ENCODE measurements around the gene RESF1.
A peak's percentile ranks its signal among the peaks of the same experiment; 100 is the strongest.

Gene RESF1

GRCh38 chr12:31989571-31990362 lies 30.6 kb downstream of the RESF1 start:
- Histone ChIP-seq H3K36me3 (ENCODE audit: control insufficient read depth, insufficient read depth, low read length) (peaks cover 68% of the 10 kb centered on the region), H3K4me1 (ENCODE audit: control insufficient read depth, insufficient read depth, low read length, poor library complexity, severe bottlenecking) (peaks cover 6% of the 10 kb centered on the region), H3K27ac (ENCODE audit: low read depth, low read length, severe bottlenecking) (peak overlapping the region; percentile 72), H3K9me3 (ENCODE audit: control insufficient read depth, low read length) (peaks cover 13% of the 10 kb centered on the region), H3K4me3 (ENCODE audit: extremely low read depth, insufficient read depth, low read length, poor library complexity, severe bottlenecking) (no peak overlapping the region)
- 91 to 93% methylated on average over 12 to 15 of the region's 15 CpGs for WGBS, 2 experiments (ENCODE audit: insufficient coverage in 2 of 2)

GRCh38 chr12:31991146-31991545 lies 31.9 kb downstream of the RESF1 start:
- peaks cover 6% of the 10 kb centered on the region for H3K9me3 ChIP-seq (ENCODE audit: control insufficient read depth, low read length)
- WGBS, 2 experiments (ENCODE audit: insufficient coverage in 2 of 2): 80% methylated on average over 1 of the region's 1 CpG; no CpG with 5 or more reads in 1 of the 2 experiments
- H3K27ac ChIP-seq (ENCODE audit: low read depth, low read length, severe bottlenecking): peak overlapping the region; percentile 16
- H3K4me3 ChIP-seq (ENCODE audit: extremely low read depth, insufficient read depth, low read length, poor library complexity, severe bottlenecking): no peak overlapping the region
- peaks cover 69% of the 10 kb centered on the region for H3K36me3 ChIP-seq (ENCODE audit: control insufficient read depth, insufficient read depth, low read length)
- H3K4me1 ChIP-seq (ENCODE audit: control insufficient read depth, insufficient read depth, low read length, poor library complexity, severe bottlenecking): peaks cover 6% of the 10 kb centered on the region

DNA sequence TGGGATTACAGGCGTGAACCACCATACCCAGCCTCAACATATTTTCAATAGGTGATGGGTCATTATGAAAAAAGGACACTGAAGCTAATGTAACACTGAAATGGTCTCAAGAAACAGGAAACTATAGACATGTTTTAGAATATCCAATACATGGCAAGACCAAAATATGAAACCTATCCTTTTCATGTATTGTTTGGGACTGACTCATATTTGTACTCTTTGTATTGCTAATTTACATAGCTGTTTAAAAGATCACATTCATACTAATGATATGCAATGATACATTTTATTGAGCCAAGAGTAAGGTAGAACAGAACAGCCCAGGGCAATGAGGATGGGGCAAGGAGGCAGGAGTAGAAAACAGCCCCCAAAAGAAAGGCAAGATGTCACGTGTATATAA lies 32.6 kb downstream of the RESF1 start:
- Histone ChIP-seq H3K4me1 (ENCODE audit: control insufficient read depth, insufficient read depth, low read length, poor library complexity, severe bottlenecking) (peaks cover 6% of the 10 kb centered on the region), H3K36me3 (ENCODE audit: control insufficient read depth, insufficient read depth, low read length) (peaks cover 76% of the 10 kb centered on the region), H3K9me3 (ENCODE audit: control insufficient read depth, low read length) (peaks cover 6% of the 10 kb centered on the region), H3K4me3 (ENCODE audit: extremely low read depth, insufficient read depth, low read length, poor library complexity, severe bottlenecking) (no peak overlapping the region), H3K27ac (ENCODE audit: low read depth, low read length, severe bottlenecking) (no peak overlapping the region)
- WGBS, 2 experiments (ENCODE audit: insufficient coverage in 2 of 2): no CpG with 5 or more reads among the region's 2 CpGs

DNA sequence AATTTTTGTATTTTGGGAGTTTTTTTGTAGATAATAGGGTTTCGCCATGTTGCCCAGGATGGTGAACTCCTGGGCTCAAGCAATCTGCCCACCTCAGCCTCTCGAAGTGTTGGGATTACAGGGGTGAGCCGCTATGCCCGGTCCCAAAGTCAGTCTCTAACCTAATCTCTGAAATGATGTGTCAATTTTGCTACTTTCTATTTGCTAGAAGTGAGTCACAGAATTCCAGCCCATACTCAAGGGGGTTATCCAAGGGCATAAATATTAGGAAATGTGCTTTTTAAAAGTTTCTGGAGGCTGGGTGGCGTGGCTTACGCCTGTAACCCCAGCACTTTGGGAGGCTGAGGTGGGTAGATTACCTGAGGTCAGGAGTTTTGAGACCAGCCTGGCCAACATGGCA lies 40.5 kb downstream of the RESF1 start:
- H3K4me3 ChIP-seq (ENCODE audit: extremely low read depth, insufficient read depth, low read length, poor library complexity, severe bottlenecking): no peak overlapping the region
- H3K27ac ChIP-seq (ENCODE audit: low read depth, low read length, severe bottlenecking): no peak overlapping the region
- H3K36me3 ChIP-seq (ENCODE audit: control insufficient read depth, insufficient read depth, low read length): peaks cover 67% of the 10 kb centered on the region
- H3K4me1 ChIP-seq (ENCODE audit: control insufficient read depth, insufficient read depth, low read length, poor library complexity, severe bottlenecking): no peaks in the 10 kb centered on the region
- no peaks in the 10 kb centered on the region for H3K9me3 ChIP-seq (ENCODE audit: control insufficient read depth, low read length)
- WGBS, 2 experiments (ENCODE audit: insufficient coverage in 2 of 2): 95 to 98% methylated on average over 6 of the region's 6 CpGs

DNA sequence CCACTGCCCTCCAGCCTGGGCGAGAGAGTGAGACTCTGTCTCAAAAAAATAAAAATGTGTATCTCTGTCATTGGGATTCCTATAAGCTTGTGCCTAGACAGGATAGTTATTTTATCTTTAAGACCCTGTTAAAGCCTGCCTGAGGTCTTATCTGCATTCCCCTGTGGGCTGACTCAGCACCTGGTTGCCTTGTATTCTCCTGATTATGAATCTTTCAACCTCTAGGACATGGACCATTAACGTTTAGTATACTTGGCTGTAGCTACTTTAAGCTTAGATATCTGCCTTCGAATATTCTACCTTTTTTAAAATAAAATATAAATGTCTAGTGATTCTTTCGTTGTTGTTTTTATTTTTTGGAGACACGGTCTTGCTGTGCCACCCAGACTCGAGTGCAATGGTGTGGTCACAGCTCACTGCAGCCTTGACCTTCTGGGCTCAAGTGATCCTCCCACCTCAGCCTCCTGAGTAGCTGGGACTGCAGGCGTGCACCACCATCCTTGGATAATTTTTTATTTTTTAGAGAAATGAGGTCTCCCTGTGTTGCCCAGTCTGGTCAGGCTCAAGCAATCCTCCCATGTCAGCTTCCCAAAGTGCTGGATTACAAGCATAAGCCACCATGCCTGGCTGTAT lies 41.3 kb downstream of the RESF1 start:
- Histone ChIP-seq H3K9me3 (ENCODE audit: control insufficient read depth, low read length) (no peaks in the 10 kb centered on the region), H3K36me3 (ENCODE audit: control insufficient read depth, insufficient read depth, low read length) (peaks cover 59% of the 10 kb centered on the region), H3K4me1 (ENCODE audit: control insufficient read depth, insufficient read depth, low read length, poor library complexity, severe bottlenecking) (no peaks in the 10 kb centered on the region), H3K4me3 (ENCODE audit: extremely low read depth, insufficient read depth, low read length, poor library complexity, severe bottlenecking) (no peak overlapping the region), H3K27ac (ENCODE audit: low read depth, low read length, severe bottlenecking) (no peak overlapping the region)
- 96 to 97% methylated on average over 3 of the region's 7 CpGs for WGBS, 2 experiments (ENCODE audit: insufficient coverage in 2 of 2)

DNA sequence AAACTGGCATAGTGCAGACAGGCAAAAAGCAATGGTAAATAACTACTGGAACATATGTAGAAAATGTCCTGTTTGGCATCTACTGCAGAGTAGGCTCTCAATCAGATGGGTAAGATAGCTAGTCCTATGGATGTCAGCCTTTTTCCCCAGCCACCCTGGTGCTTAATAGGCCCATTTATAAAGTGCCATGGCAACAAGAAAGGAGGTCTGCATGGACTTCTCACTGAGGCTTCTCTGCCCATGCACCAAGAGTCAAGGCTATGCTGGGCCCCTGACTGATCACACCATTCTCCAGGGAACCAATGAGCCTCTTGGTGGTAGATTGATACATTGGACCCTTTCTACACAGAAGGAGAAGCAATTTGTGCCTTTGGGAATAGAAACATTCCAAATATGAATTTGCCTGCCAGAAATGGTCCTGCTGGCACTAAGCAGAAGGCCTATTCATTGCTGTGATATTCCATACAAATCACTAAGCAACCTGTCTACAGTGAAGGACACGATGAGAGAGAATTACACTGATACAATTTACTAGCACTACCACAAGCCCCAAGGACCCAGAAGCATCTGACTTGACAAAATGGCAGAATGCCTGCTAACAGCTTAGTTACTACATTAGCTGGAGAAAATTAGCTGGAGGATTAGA lies 43.8 kb downstream of the RESF1 start:
- no peak overlapping the region for H3K27ac ChIP-seq (ENCODE audit: low read depth, low read length, severe bottlenecking)
- H3K36me3 ChIP-seq (ENCODE audit: control insufficient read depth, insufficient read depth, low read length): peaks cover 34% of the 10 kb centered on the region
- H3K4me1 ChIP-seq (ENCODE audit: control insufficient read depth, insufficient read depth, low read length, poor library complexity, severe bottlenecking): no peaks in the 10 kb centered on the region
- H3K4me3 ChIP-seq (ENCODE audit: extremely low read depth, insufficient read depth, low read length, poor library complexity, severe bottlenecking): no peak overlapping the region
- WGBS, 2 experiments (ENCODE audit: insufficient coverage in 2 of 2): 80% methylated on average over 1 of the region's 1 CpG; no CpG with 5 or more reads in 1 of the 2 experiments
- no peaks in the 10 kb centered on the region for H3K9me3 ChIP-seq (ENCODE audit: control insufficient read depth, low read length)

DNA sequence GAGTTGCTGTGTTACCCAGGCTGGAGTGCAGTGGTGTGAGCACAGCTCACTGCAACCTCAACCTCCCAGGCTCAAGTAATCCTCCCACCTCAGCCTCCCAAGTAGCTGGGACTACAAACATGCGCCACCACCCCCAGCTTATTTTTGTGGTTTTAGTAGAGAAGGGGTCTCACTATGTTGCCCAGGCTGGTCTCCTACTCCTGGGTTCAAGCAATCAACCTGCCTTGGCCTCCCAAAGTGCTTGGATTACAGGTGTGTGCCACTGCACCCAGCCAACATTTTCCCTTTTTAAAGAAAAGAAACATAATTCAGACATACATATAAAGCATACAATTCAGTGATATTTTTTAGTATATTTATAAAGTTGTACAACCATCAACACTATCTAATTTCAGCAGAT lies 44.4 kb downstream of the RESF1 start:
- Histone ChIP-seq H3K4me3 (ENCODE audit: extremely low read depth, insufficient read depth, low read length, poor library complexity, severe bottlenecking) (no peak overlapping the region), H3K9me3 (ENCODE audit: control insufficient read depth, low read length) (no peaks in the 10 kb centered on the region), H3K36me3 (ENCODE audit: control insufficient read depth, insufficient read depth, low read length) (peaks cover 28% of the 10 kb centered on the region), H3K4me1 (ENCODE audit: control insufficient read depth, insufficient read depth, low read length, poor library complexity, severe bottlenecking) (no peaks in the 10 kb centered on the region), H3K27ac (ENCODE audit: low read depth, low read length, severe bottlenecking) (no peak overlapping the region)
- WGBS, 2 experiments (ENCODE audit: insufficient coverage in 2 of 2): no CpG with 5 or more reads among the region's 1 CpG

GRCh38 chr12:32005496-32006125 lies 46.4 kb downstream of the RESF1 start:
- Histone ChIP-seq H3K4me1 (ENCODE audit: control insufficient read depth, insufficient read depth, low read length, poor library complexity, severe bottlenecking) (no peaks in the 10 kb centered on the region), H3K27ac (ENCODE audit: low read depth, low read length, severe bottlenecking) (no peak overlapping the region), H3K9me3 (ENCODE audit: control insufficient read depth, low read length) (no peaks in the 10 kb centered on the region), H3K36me3 (ENCODE audit: control insufficient read depth, insufficient read depth, low read length) (peaks cover 14% of the 10 kb centered on the region), H3K4me3 (ENCODE audit: extremely low read depth, insufficient read depth, low read length, poor library complexity, severe bottlenecking) (no peak overlapping the region)
- WGBS, 2 experiments (ENCODE audit: insufficient coverage in 2 of 2): 78 to 91% methylated on average over 6 to 9 of the region's 11 CpGs
